CD4-positive, alpha-beta T cell treated with Interleukin-6 for 4 hours (primary cell): ENCODE data around the gene HS3ST6.
"Not testable (repeated sequence)": the region's sequence is repeated elsewhere in the genome, so short reads cannot be mapped to it uniquely, and the experiment has no call there.

Experiments used
- DNase-seq: peaks from one replicate; pipeline ENCODE4 v3.0.0-alpha.2; 2020; ENCODE audit warnings: mixed read lengths

HS3ST6 gene

GRCh38 chr16:1906055-1906845 lies 12.0 kb downstream of the HS3ST6 start:
- no peak for DNase-seq

- DNase-seq: no peak
Measured at GRCh38 chr16:1903845-1904840, 14.1 kb downstream of the HS3ST6 start.

GRCh38 chr16:1903220-1903574 lies 15.0 kb downstream of the HS3ST6 start:
- DNase-seq: no peak

GRCh38 chr16:1902547-1903219 lies 15.5 kb downstream of the HS3ST6 start:
- no peak for DNase-seq

- DNase-seq: no peak
Measured at GRCh38 chr16:1900452-1900774, 17.8 kb downstream of the HS3ST6 start.

- no peak for DNase-seq
Measured at GRCh38 chr16:1899641-1900451, 18.4 kb downstream of the HS3ST6 start.

- not testable (repeated sequence) for DNase-seq
Measured at GRCh38 chr16:1897692-1898091, 20.5 kb downstream of the HS3ST6 start.

- no peak for DNase-seq
Measured at GRCh38 chr16:1895949-1896675, 22.1 kb downstream of the HS3ST6 start.

GRCh38 chr16:1895068-1895467 lies 23.1 kb downstream of the HS3ST6 start:
- no peak for DNase-seq

- no peak for DNase-seq
Measured at GRCh38 chr16:1890708-1891050, 27.5 kb downstream of the HS3ST6 start.

- DNase-seq: no peak
Measured at GRCh38 chr16:1890024-1890707, 28.0 kb downstream of the HS3ST6 start.

- no peak for DNase-seq
Measured at GRCh38 chr16:1887711-1888354, 30.4 kb downstream of the HS3ST6 start.

- no peak for DNase-seq
Measured at GRCh38 chr16:1884889-1885288, 33.3 kb downstream of the HS3ST6 start.

- DNase-seq: no peak
Measured at GRCh38 chr16:1884155-1884760, 34.0 kb downstream of the HS3ST6 start.

GRCh38 chr16:1881172-1881571 lies 37.0 kb downstream of the HS3ST6 start:
- not testable (repeated sequence) for DNase-seq

GRCh38 chr16:1879477-1879876 lies 38.7 kb downstream of the HS3ST6 start:
- DNase-seq: no peak

- no peak for DNase-seq
Measured at GRCh38 chr16:1878256-1878655, 40.0 kb downstream of the HS3ST6 start.

GRCh38 chr16:1877804-1878203 lies 40.4 kb downstream of the HS3ST6 start:
- DNase-seq: no peak

GRCh38 chr16:1877089-1877488 lies 41.1 kb downstream of the HS3ST6 start:
- no peak for DNase-seq

GRCh38 chr16:1876468-1876867 lies 41.7 kb downstream of the HS3ST6 start:
- DNase-seq: no peak
